Motor neuron (in vitro differentiated cells): ENCODE results near the gene PUS1. TPM values are rescaled to one million over a fixed set of nuclear protein-coding genes. Genes with fewer than 3 reads are reported as not detected.
"Not testable (repeated sequence)": the region's sequence is repeated elsewhere in the genome, so short reads cannot be mapped to it uniquely, and the experiment has no call there.

ENCODE experiments used
- ATAC-seq, 8 experiments: fragments of 200-7000 bp; cut with Tn5 transposase; replicated peaks in 6 of 8; 2 replicates each; pipeline ENCODE4 v1.8.0; 2021; ENCODE audit warnings: mild to moderate bottlenecking in 8 of 8, moderate library complexity in 8 of 8
- H3K27ac ChIP-seq, 2 donors: fragments of 250-450 bp; sonication (Bioruptor Pico); 2 replicates each; pipeline ENCODE4 v1.9.0; 2021; ENCODE audit warnings: antibody characterized with exemption in 2 of 2, mild to moderate bottlenecking in 2 of 2, moderate library complexity in 1 of 2
- H3K4me1 ChIP-seq, 2 donors: fragments of 250-450 bp; sonication (Bioruptor Pico); replicated peaks in 1 of 2; 2 replicates each; pipeline ENCODE4 v1.6.1; 2021; ENCODE audit warnings: antibody characterized with exemption in 2 of 2, mild to moderate bottlenecking in 2 of 2, moderate library complexity in 1 of 2
- H3K4me3 ChIP-seq, 5 donors: fragments of 250-450 bp; sonication (Bioruptor Pico); 2 replicates each; pipeline ENCODE4 v1.9.0; 2021; ENCODE audit warnings: antibody characterized with exemption in 5 of 5, mild to moderate bottlenecking in 5 of 5, moderate library complexity in 4 of 5
- WGBS, 10 experiments: fragments of 450-650 bp; shearing (Covaris generic); methylation state at CpG; one replicate each; pipeline ENCODE4 v1.0.0; 2022; 5-methylcytosine and 5-hydroxymethylcytosine counted together
- in situ Hi-C, 9 experiments: fragments of 400-800 bp; cut with MboI; loops; one replicate each; pipeline ENCODE4 v1.15.0; 2021; ENCODE audit warnings: low sequenced_read_pairs in 9 of 9, low pct_unique_long_range_greater_than_20kb in 2 of 9; ENCODE audit not compliant: unreplicated experiment in 9 of 9
- total RNA-seq, 8 experiments: library from RNA; unstranded; fragments of 300-600 nt; gene quantifications; 2 replicates each; pipeline versions ENCODE4 v1.2.3 to v1.2.4, GENCODE V29; 2022

Gene PUS1
- total RNA-seq, 8 experiments from 2014 or later = 3.1 to 51.2 (median 10.5) TPM

DNA sequence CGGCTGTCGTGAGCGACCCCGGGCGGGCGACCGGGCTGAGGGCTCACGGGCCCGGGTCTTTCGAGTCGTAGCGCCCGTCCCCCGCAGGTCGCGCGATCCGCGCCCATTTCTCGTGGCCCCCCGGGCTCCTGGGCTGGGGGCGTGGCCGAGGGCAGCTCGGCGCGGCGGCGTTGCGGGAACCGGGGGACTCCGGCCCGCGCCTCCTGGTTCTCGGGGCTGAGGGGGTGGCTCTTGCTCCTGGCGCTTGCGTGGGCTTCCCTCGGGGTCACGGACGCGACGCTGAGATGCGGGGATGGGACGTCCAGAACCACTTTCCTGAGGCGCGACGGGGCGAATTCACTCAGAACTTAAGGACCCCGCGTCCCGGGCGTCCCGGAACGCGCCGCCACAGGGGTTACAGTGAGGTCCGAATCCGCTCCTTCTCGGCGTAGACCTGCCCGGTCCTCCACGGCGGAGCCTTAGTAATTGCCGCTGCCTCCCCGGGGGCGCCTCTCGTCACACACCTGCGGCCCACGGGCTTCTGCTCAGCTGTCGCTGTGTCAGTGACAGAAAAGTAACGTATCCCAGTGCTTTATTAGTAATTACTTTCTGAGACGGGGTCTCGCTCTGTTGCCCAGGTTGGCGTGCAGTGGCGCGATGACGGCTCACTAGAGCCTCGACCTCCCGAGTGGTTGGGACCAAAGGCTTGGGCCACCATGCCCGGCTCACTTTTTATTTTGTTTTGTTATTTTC is 21.3 kb downstream of the PUS1 start:
- in situ Hi-C loops = no loop called here
- H3K27ac ChIP-seq = peak overlapping the region; percentile 70 to 85
- peak overlapping the region; percentile 68 to 91 (median 78) for H3K4me3 ChIP-seq
- peak in 7 of 8 experiments; percentile 1 to 43 (median 23) for ATAC-seq
- peaks cover 0 to 6% of the 10 kb centered on the region in 2 donors for H3K4me1 ChIP-seq
- WGBS, 10 experiments = 0 to 22% (median 0%) methylated on average over 1 to 16 of the region's 79 CpGs; no CpG with 5 or more reads in 3 of the 10 experiments

GRCh38 chr12:131953810-131954209 is 24.7 kb downstream of the PUS1 start:
- ATAC-seq, H3K4me3 ChIP-seq: not testable (repeated sequence)
- 78 to 100% (median 95%) methylated on average over 3 to 9 of the region's 9 CpGs; no CpG with 5 or more reads in 2 of the 10 experiments for WGBS, 10 experiments

DNA sequence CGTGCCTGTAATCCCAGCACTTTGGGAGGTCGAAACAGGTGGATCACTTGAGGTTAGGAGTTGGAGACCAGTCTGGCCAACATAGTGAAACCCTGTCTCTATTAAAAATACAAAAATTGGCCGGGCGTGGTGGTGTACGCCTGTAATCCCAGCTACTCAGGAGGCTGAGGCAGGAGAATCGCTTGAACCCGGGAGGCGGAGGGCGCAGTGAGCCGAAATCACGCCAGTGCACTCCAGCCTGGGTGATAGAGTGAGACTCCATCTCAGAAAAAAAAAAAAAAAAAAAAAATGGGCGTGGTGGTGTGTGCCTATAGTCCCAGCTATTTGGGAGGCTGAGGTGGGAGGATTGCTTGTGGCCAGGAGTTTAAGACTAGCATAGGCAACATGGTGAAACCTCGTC is 25.4 kb downstream of the PUS1 start:
- ATAC-seq, H3K27ac ChIP-seq, H3K4me1 ChIP-seq, in situ Hi-C loops, H3K4me3 ChIP-seq: not testable (repeated sequence)
- 77 to 100% (median 97%) methylated on average over 1 to 13 of the region's 13 CpGs; no CpG with 5 or more reads in 2 of the 10 experiments for WGBS, 10 experiments

More at GRCh38 chr12:131953810-131954209, 24.7 kb downstream of the PUS1 start:
- in situ Hi-C loops, H3K4me1 ChIP-seq, H3K27ac ChIP-seq: not testable (repeated sequence)

- Histone ChIP-seq H3K4me1 (peaks cover 0 to 7% of the 10 kb centered on the region in 2 donors), H3K27ac (no peak overlapping the region), H3K4me3 (no peak overlapping the region)
- peak in 1 of 8 experiments; percentile 7 for ATAC-seq
- in situ Hi-C loops = no loop called here
- 40 to 83% methylated on average over 1 of the region's 4 CpGs; no CpG with 5 or more reads in 8 of the 10 experiments for WGBS, 10 experiments
Measured at GRCh38 chr12:131959116-131959515, 30.0 kb downstream of the PUS1 start.

DNA sequence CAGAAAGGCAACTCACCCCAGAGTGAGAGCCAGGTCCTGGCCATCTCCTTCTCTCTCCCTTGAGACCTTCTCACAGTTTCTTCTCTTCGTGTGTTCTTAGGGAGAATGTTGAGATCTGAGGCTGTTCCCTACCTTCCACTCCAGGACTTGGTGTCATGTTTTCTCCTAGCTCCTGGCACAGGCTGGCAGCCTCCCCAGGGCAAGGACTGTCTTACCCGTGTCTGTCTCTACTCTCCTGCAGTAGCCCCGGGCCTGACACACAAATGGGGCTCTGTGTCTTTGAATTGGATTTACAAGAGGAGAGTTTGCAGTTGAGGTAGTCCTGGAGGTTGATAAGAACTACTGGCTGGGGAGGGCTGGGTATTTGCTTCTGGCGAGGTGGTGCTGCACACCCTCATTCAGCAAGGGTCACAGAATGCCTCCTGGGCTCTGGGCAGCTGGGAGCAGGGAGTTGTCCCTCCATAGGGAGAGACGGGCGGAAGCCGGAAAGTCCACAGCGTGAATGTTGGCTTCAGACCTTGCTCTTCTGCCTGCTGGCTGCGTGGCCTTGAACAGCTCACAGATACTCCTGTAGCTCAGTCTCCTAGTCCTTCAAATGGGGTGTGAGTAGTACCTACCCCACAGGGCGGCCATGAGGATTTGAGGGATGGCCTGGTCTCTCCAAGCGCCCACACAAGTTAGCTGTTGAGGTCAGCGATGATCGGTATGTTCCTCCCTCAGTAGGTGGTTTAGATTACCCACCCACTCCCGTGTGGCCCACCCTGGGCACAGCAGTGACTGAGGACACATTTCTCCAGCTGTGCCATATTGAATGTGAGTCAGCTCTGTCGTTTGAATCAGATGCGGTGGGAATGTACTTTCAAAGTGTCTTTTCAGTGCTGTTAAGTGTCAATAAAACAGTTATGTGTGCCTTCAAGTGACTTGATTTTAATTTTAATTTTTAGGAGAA is 30.8 kb downstream of the PUS1 start:
- in situ Hi-C loops = no loop called here
- Histone ChIP-seq H3K27ac (no peak overlapping the region), H3K4me1 (peaks cover 0 to 7% of the 10 kb centered on the region in 2 donors), H3K4me3 (no peak overlapping the region)
- 17 to 96% (median 60%) methylated on average over 2 to 11 of the region's 16 CpGs; no CpG with 5 or more reads in 3 of the 10 experiments for WGBS, 10 experiments
- ATAC-seq = peak in 5 of 8 experiments; percentile 8 to 82 (median 43)

GRCh38 chr12:131960590-131961325 is 31.7 kb downstream of the PUS1 start:
- in situ Hi-C loops, H3K4me1 ChIP-seq, H3K4me3 ChIP-seq, H3K27ac ChIP-seq: not testable (repeated sequence)
- ATAC-seq = peak in 5 of 8 experiments; percentile 25 to 32 (median 31)
- WGBS, 10 experiments = 100% methylated on average over 1 of the region's 30 CpGs; no CpG with 5 or more reads in 9 of the 10 experiments

GRCh38 chr12:131961328-131961727 is 32.3 kb downstream of the PUS1 start:
- WGBS, 10 experiments = no CpG with 5 or more reads among the region's 20 CpGs
- H3K4me1 ChIP-seq, H3K4me3 ChIP-seq, in situ Hi-C loops, H3K27ac ChIP-seq: not testable (repeated sequence)
- ATAC-seq = peak in 2 of 8 experiments; percentile 13 to 27

- WGBS, 10 experiments = 81 to 100% (median 93%) methylated on average over 1 to 7 of the region's 8 CpGs; no CpG with 5 or more reads in 2 of the 10 experiments
- no peak overlapping the region for H3K27ac ChIP-seq
- in situ Hi-C loops = no loop called here
- H3K4me1 ChIP-seq = peaks cover 0 to 7% of the 10 kb centered on the region in 2 donors
- H3K4me3 ChIP-seq = no peak overlapping the region
- no peak for ATAC-seq
Measured at GRCh38 chr12:131962069-131962468, 33.0 kb downstream of the PUS1 start.

GRCh38 chr12:131963381-131963780 is 34.3 kb downstream of the PUS1 start:
- in situ Hi-C loops = no loop called here
- Histone ChIP-seq H3K4me1 (peaks cover 0 to 7% of the 10 kb centered on the region in 2 donors), H3K4me3 (no peak overlapping the region), H3K27ac (no peak overlapping the region)
- no peak for ATAC-seq
- WGBS, 10 experiments = 73 to 93% (median 83%) methylated on average over 1 to 4 of the region's 4 CpGs; no CpG with 5 or more reads in 1 of the 10 experiments

GRCh38 chr12:131965073-131965472 is 36.0 kb downstream of the PUS1 start:
- no peak for ATAC-seq
- no peak overlapping the region for H3K4me3 ChIP-seq
- in situ Hi-C loops = no loop called here

GRCh38 chr12:131971226-131971625 is 42.1 kb downstream of the PUS1 start:
- no peak overlapping the region for H3K27ac ChIP-seq
- ATAC-seq = peak in 1 of 8 experiments; percentile 22
- in situ Hi-C loops = no loop called here

More at GRCh38 chr12:131965073-131965472, 36.0 kb downstream of the PUS1 start:
- WGBS, 10 experiments = 76 to 100% (median 93%) methylated on average over 1 to 2 of the region's 2 CpGs
- H3K4me1 ChIP-seq = peaks cover 0 to 7% of the 10 kb centered on the region in 2 donors
- no peak overlapping the region for H3K27ac ChIP-seq

DNA sequence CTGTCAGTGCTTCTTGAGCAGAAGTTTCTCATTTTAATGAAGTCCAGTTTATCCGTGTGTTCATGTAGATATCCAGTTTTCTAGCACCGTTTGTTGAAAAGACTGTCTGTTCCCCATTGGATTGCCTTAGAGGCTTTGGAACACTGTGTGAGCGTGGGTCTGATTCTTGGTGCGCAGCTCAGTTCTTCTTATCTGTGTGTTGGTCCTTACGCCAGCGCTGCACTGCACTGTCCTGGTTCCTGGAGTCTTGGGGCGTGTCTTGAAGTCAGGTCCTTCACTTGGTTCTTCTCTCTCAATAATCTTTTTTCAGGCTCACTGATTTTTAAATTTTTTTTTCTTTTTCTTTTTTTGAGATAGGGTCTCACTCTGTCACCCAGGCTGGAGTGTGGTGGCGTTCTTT is 46.2 kb downstream of the PUS1 start:
- 80 to 100% (median 99%) methylated on average over 1 to 6 of the region's 8 CpGs; no CpG with 5 or more reads in 2 of the 10 experiments for WGBS, 10 experiments
- ATAC-seq = no peak
- H3K27ac ChIP-seq = no peak overlapping the region
- no peaks in the 10 kb centered on the region for H3K4me1 ChIP-seq
- in situ Hi-C loops = no loop called here
- H3K4me3 ChIP-seq = no peak overlapping the region

More at GRCh38 chr12:131971226-131971625, 42.1 kb downstream of the PUS1 start:
- Histone ChIP-seq H3K4me1 (no peaks in the 10 kb centered on the region), H3K4me3 (no peak overlapping the region)
- WGBS, 10 experiments = 86 to 100% (median 100%) methylated on average over 1 of the region's 1 CpG; no CpG with 5 or more reads in 7 of the 10 experiments
